Fibroblast of the aortic adventitia (primary cell): Measurements from ENCODE around the gene CLEC2D. TPM values are rescaled to one million over a fixed set of nuclear protein-coding genes. Genes with fewer than 3 reads are reported as not detected.
A peak's percentile ranks its signal among the peaks of the same experiment; 100 is the strongest.
"Not testable (repeated sequence)": the region's sequence is repeated elsewhere in the genome, so short reads cannot be mapped to it uniquely, and the experiment has no call there.

Source experiments
- DNase-seq: peaks from one replicate; pipeline ENCODE4 v3.0.0-alpha.2; 2010; ENCODE audit warnings: low read depth
- H3K4me3 ChIP-seq: 2 replicates; pipeline ENCODE4 v1.5.1; 2011; ENCODE audit warnings: low read depth, mild to moderate bottlenecking, control low read depth, low read length, moderate library complexity
- total RNA-seq: library from RNA; depleted of rRNA; stranded (reverse); fragments of >200 nt; gene quantifications from 2 replicates; pipeline ENCODE4 v1.2.3, GENCODE V29; 2012; ENCODE audit warnings: low replicate concordance
- TF ChIP-seq, protein P1 (sequence below): IDR thresholded peaks from 2 replicates; pipeline ENCODE4 v1.5.1; 2011; ENCODE audit warnings: mild to moderate bottlenecking, low read length, control low read depth, inconsistent platforms; ENCODE audit not compliant: insufficient read depth

The CLEC2D gene
- total RNA-seq, 1 donor, result 4.6 TPM

- DNase-seq, result no peak
- H3K4me3 ChIP-seq, result no peak overlapping the region
- TF ChIP-seq, protein P1, sequence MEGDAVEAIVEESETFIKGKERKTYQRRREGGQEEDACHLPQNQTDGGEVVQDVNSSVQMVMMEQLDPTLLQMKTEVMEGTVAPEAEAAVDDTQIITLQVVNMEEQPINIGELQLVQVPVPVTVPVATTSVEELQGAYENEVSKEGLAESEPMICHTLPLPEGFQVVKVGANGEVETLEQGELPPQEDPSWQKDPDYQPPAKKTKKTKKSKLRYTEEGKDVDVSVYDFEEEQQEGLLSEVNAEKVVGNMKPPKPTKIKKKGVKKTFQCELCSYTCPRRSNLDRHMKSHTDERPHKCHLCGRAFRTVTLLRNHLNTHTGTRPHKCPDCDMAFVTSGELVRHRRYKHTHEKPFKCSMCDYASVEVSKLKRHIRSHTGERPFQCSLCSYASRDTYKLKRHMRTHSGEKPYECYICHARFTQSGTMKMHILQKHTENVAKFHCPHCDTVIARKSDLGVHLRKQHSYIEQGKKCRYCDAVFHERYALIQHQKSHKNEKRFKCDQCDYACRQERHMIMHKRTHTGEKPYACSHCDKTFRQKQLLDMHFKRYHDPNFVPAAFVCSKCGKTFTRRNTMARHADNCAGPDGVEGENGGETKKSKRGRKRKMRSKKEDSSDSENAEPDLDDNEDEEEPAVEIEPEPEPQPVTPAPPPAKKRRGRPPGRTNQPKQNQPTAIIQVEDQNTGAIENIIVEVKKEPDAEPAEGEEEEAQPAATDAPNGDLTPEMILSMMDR, result no peak
Observed at GRCh38 chr12:9660046-9660445, 9.5 kb upstream of the CLEC2D start.

DNA sequence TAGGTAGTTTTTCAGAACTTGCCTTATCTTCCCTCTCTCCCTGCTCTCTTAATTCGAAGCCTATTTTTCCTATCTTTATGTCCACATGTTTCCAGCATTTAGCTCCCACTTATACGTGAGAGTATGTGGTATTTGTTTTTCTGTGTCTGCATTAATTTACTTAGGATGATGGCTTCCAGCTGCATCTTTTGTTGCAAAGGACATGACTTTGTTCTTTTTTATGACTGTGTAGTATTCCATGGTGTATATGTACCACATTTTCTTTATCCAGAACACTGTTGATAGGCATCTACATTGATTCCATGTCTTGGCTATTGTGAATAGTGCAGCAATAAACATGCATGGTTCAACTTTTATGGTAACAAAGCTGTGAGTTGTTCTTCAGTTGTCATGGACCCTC is 7.8 kb upstream of the CLEC2D start:
- H3K4me3 ChIP-seq, result no peak overlapping the region
- DNase-seq, result no peak
- TF ChIP-seq, protein P1, result no peak

DNA sequence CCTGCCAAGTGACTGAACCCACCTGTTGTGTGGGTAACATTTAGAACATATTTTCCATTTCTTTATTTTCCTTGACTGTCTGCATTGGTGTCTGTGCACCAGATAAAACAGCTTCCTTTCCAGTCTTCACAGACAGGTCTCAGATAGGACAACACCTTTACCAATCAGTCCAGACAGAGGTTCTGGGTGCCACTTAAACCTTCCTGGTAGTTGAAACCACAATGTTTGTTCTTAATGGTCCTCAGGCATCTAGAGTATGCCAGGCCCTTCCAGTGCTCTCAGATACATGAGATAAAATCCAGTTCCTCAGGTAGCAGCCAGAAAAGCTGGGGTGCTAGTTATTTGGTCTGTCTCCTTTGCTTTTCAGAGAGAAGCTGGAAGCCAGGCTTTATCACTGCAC is 7.0 kb upstream of the CLEC2D start:
- no peak overlapping the region for H3K4me3 ChIP-seq
- TF ChIP-seq, protein P1, result no peak
- DNase-seq, result no peak

DNA sequence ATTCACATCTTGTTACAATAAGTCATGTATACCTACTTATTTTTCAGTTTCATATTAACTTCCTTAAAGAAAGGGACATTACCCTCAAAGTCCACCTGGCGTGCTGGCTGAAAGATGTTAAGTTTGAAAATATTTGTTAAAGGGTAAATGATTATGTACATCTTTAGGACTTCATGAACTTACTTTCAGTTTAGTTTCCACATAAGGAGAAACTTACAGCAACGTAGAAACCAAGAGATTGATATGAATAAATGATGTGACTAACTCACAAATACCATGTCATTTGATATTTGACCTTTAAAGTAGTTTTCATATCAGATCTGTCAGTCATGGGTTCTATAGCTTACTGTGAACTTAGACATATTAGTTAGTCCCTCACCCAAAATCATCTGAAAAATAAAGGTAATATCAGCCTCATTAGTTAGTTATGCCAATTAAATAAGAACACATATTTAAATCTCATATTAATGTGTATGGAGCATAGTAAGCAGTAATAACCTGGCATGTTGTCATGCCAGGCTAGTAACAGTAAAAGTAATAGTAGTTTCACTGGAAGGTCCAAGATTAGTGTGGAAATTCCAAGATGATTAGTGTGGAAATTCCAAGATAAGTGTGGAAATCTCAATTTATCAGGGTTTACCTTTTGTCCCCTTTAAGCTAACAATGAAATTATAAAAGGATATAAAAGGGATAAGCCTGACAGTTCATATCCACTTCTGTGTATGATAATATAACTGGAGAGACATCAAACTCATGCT is 1.9 kb upstream of the CLEC2D start:
- no peak overlapping the region for H3K4me3 ChIP-seq
- DNase-seq, result peak; percentile 1
- TF ChIP-seq, protein P1, result no peak

DNA sequence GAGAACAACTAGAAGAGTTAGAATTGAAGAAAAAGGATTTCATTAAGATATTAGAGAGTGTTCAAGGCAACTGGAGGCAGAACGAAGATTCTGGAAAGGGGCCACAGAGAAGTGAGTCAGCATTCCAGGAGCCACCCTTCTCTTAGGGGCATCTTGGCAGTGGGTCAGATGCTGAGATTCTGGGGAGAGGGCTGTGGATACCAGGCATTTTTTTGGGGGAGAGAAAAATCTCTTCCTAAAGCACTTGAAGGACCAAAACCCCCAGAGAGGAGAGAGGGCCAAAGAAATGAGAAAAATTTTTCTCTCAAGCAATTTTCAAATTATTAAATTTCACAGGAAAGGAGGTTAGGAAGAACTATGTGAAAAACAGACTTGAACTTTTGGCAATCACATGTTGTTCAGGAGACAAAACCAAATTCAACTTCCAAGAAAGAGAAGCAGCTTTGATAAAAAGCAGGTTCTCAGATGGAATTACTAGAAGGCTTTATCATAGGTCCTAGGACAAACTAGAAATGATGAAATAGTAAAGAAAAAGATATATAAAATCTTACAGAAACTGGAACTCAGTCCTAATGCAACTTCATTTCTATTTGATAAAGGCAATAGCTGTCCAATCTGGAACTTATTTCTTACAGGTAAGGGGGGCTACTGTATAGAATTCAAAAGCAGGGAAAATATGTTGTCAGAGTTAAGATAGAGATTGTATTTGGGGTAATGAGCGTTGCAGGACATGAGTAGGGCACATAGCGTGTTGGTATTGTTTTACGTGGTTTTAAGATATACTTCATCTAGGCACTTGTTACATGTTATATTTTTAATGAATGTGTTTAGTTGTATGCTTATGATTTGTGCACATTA is 1.1 kb upstream of the CLEC2D start:
- peak; percentile 78 for DNase-seq
- TF ChIP-seq, protein P1, result no peak
- H3K4me3 ChIP-seq, result no peak overlapping the region

DNA sequence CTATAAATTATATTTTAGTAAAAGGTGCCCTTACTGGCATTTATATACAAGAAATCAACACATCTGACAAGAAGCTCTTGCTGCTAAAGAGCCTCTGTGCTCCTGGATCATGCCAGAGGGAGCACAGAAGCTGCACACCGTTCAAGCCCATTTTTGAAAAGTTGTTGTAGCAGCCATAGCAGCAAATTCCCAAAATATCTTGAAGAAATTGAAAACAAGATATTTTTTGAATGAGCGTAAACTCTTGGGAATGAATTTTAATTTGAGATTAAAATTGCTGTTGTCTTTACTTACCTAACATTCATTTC is 540 bp upstream of the CLEC2D start:
- no peak overlapping the region for H3K4me3 ChIP-seq
- TF ChIP-seq, protein P1, result no peak
- DNase-seq, result no peak

DNA sequence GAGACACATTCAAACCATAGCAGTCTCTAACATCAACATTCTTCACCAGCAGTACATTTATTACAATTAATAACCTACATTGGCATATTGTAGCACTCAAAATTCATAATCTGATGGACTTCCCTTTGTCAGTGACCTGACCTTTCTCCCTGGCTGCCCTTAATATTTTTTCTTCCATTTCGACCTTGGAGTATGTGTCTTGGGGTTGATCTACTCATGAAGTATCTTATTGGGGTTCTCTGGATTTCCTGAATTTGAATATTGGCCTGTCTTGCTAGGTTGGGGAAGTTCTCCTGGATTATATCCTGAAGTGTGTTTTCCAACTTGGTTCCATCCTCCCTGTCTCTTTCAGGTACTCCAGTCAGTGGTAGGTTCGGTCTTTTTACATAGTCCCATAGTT is 2.8 kb downstream of the CLEC2D start:
- not testable (repeated sequence) for DNase-seq, H3K4me3 ChIP-seq
